SK-N-SH (cell line): ENCODE measurements around the gene IPO11. TPM values are rescaled to one million over a fixed set of nuclear protein-coding genes. Genes with fewer than 3 reads are reported as not detected.

Experiments used
- CTCF ChIA-PET: fragments of 300-600, 350-600 bp; formaldehyde crosslinking; extraction: SDS; loops from one replicate; lab custom pipeline; 2021; lab: Yijun Ruan, JAX
- POLR2A ChIA-PET: fragments of 350-600 bp; sonication (Branson Sonifier 250); formaldehyde crosslinking; extraction: SDS; loops from one replicate; lab custom pipeline; 2020; ENCODE audit warnings: antibody characterized with exemption, inconsistent platforms; lab: Yijun Ruan, JAX
- DNase-seq: peaks from one replicate; pipeline ENCODE4 v3.0.0; 2012
- H2AFZ ChIP-seq: fragments of 200-600 bp; sonication (generic); 2 replicates; pipeline ENCODE4 v1.8.1; 2016; ENCODE audit warnings: antibody characterized with exemption, mild to moderate bottlenecking, low read depth
- H3F3A ChIP-seq: fragments of 200-600 bp; sonication (generic); replicated peaks from 2 replicates; pipeline ENCODE3; 2016; ENCODE audit warnings: antibody characterized with exemption, mild to moderate bottlenecking; ENCODE audit not compliant: insufficient read depth
- H3K27ac ChIP-seq, 2 experiments: fragments of 200-500 bp in 1 of 2; fragments of 200-600 bp in 1 of 2; sonication (Bioruptor generic) in 1 of 2; sonication (generic), shearing (Covaris generic) in 1 of 2; 2 replicates each; pipeline versions ENCODE4 v1.5.1 to v1.6.1; 2014 to 2016; ENCODE audit warnings: low read depth in 2 of 2, inconsistent platforms in 1 of 2, low read length in 1 of 2, mild to moderate bottlenecking in 1 of 2, mixed read lengths in 1 of 2
- H3K27me3 ChIP-seq: fragments of 200-600 bp; sonication (generic), shearing (Covaris generic); 2 replicates; pipeline ENCODE4 v1.6.1; 2016; ENCODE audit warnings: mixed run types; ENCODE audit not compliant: insufficient read depth
- H3K36me3 ChIP-seq, 2 experiments: fragments of 200-500 bp in 1 of 2; fragments of 200-600 bp in 1 of 2; sonication (Bioruptor generic) in 1 of 2; sonication (generic) in 1 of 2; replicated peaks in 1 of 2; 2 replicates each; pipeline versions ENCODE3 to v1.5.1; 2014 to 2016; ENCODE audit warnings: low read length in 1 of 2, mild to moderate bottlenecking in 1 of 2; ENCODE audit not compliant: insufficient read depth in 2 of 2, control insufficient read depth in 1 of 2
- H3K4me1 ChIP-seq, 2 experiments: fragments of 200-500 bp in 1 of 2; fragments of 200-600 bp in 1 of 2; sonication (Bioruptor generic) in 1 of 2; sonication (generic), shearing (Covaris generic) in 1 of 2; 2 replicates each; pipeline versions ENCODE4 v1.5.1 to v1.6.1; 2014 to 2016; ENCODE audit warnings: low read depth in 1 of 2, low read length in 1 of 2, mixed run types in 1 of 2; ENCODE audit not compliant: insufficient read depth in 2 of 2, control insufficient read depth in 1 of 2
- H3K4me2 ChIP-seq: fragments of 200-600 bp; sonication (generic), shearing (Covaris generic); 2 replicates; pipeline ENCODE4 v1.6.1; 2017; ENCODE audit warnings: mixed run types
- H3K4me3 ChIP-seq, 2 experiments: fragments of 200-500 bp in 1 of 2; fragments of 200-600 bp in 1 of 2; sonication (Bioruptor generic) in 1 of 2; sonication (generic), shearing (Covaris generic) in 1 of 2; 2 replicates each; pipeline versions ENCODE4 v1.5.1 to v1.8.1; 2014 to 2016; ENCODE audit warnings: low read depth in 2 of 2, inconsistent platforms in 1 of 2, low read length in 1 of 2, mild to moderate bottlenecking in 1 of 2, mixed read lengths in 1 of 2, moderate library complexity in 1 of 2
- H3K79me2 ChIP-seq: fragments of 200-600 bp; sonication (generic); 2 replicates; pipeline ENCODE4 v1.8.1; 2017; ENCODE audit warnings: mild to moderate bottlenecking; ENCODE audit not compliant: insufficient read depth
- H3K9ac ChIP-seq: fragments of 200-600 bp; sonication (generic); 2 replicates; pipeline ENCODE4 v1.6.1; 2017; ENCODE audit warnings: mixed run types
- H3K9me2 ChIP-seq: fragments of 200-600 bp; sonication (generic); 2 replicates; pipeline ENCODE4 v1.6.1; 2017; ENCODE audit warnings: mixed run types
- H3K9me3 ChIP-seq: fragments of 200-600 bp; sonication (generic); 2 replicates; pipeline ENCODE4 v1.6.1; 2017; ENCODE audit warnings: mixed run types, mild to moderate bottlenecking, moderate library complexity
- H4K20me1 ChIP-seq: fragments of 200-600 bp; sonication (generic); 2 replicates; pipeline ENCODE4 v1.6.1; 2017; ENCODE audit warnings: mild to moderate bottlenecking, mixed run types; ENCODE audit not compliant: insufficient read depth
- CHD2 ChIP-seq: fragments of 150-350 bp; IDR thresholded peaks from 2 replicates; pipeline ENCODE4 v1.6.1; 2018; ENCODE audit warnings: low read length; ENCODE audit not compliant: partially characterized antibody
- ELF1 ChIP-seq: IDR thresholded peaks from 2 replicates; pipeline ENCODE4 v1.4.0; 2012
- EZH2phosphoT487 ChIP-seq: fragments of 200-600 bp; sonication (generic); IDR thresholded peaks from 2 replicates; pipeline ENCODE4 v1.6.1; 2017; ENCODE audit warnings: low read depth, mixed run types, mild to moderate bottlenecking, antibody characterized with exemption, moderate library complexity, borderline replicate concordance
- FOSL2 ChIP-seq: IDR thresholded peaks from 2 replicates; pipeline ENCODE4 v1.4.0; 2012; ENCODE audit warnings: low read depth, mild to moderate bottlenecking, moderate library complexity, borderline replicate concordance
- FOXJ3 ChIP-seq: sonication (generic); formaldehyde crosslinking; IDR thresholded peaks from 2 replicates; pipeline ENCODE4 v1.5.1; 2020; ENCODE audit warnings: mild to moderate bottlenecking, missing genetic modification reagents
- GABPA ChIP-seq: IDR thresholded peaks from 2 replicates; pipeline ENCODE4 v1.4.0; 2012; ENCODE audit warnings: low read depth, mild to moderate bottlenecking
- GATA2 ChIP-seq: sonication (generic); formaldehyde crosslinking; IDR thresholded peaks from 2 replicates; pipeline ENCODE4 v1.5.0; 2020; ENCODE audit warnings: mild to moderate bottlenecking, missing genetic modification reagents
- JUND ChIP-seq: IDR thresholded peaks from 2 replicates; pipeline ENCODE4 v1.4.0; 2012
- MEF2A ChIP-seq: IDR thresholded peaks from 2 replicates; pipeline ENCODE4 v1.4.0; 2012; ENCODE audit warnings: low read depth, borderline replicate concordance
- REST ChIP-seq: IDR thresholded peaks from 2 replicates; pipeline ENCODE4 v1.6.1; 2012; ENCODE audit warnings: mild to moderate bottlenecking, low read depth, low read length, moderate library complexity
- RXRA ChIP-seq: IDR thresholded peaks from 2 replicates; pipeline ENCODE4 v1.4.0; 2012; ENCODE audit warnings: low read depth, mild to moderate bottlenecking, borderline replicate concordance
- USF1 ChIP-seq: IDR thresholded peaks from 2 replicates; pipeline ENCODE4 v1.4.0; 2012; ENCODE audit warnings: low read depth, borderline replicate concordance
- YY1 ChIP-seq: IDR thresholded peaks from 2 replicates; pipeline ENCODE4 v1.4.0; 2012; ENCODE audit warnings: low read depth, mild to moderate bottlenecking
- ZBTB33 ChIP-seq: IDR thresholded peaks from 2 replicates; pipeline ENCODE4 v1.4.0; 2012; ENCODE audit warnings: low read depth, borderline replicate concordance
- WGBS: methylation state at CpG from one replicate; pipeline ENCODE4 v1.1.6; 2017; ENCODE audit warnings: low lambda C conversion rate; 5-methylcytosine and 5-hydroxymethylcytosine counted together
- polyA plus RNA-seq, 3 experiments: library from polyadenylated mRNA; depleted of rRNA; stranded (reverse); fragments of >200 nt; gene quantifications; 2 replicates each; pipeline ENCODE4 v1.2.3, GENCODE V29; 2012

IPO11 gene
- polyA plus RNA-seq, 1 of the 3 experiments (the other 2 are of a cell fraction): 8.1 TPM

GRCh38 chr5:62413711-62414110, 1.1 kb downstream of the IPO11 start:
- ChIA-PET POLR2A (interaction anchor here (2.6 kb wide), 1 partner anchor 10 kb away, joined by 29 read pairs; the partner anchor contains the start of gene DIMT1), CTCF (no interaction called here)
- no peaks in the 10 kb centered on the region for H4K20me1 ChIP-seq
- DNase-seq: no peak
- peak overlapping the region; percentile 86 for H3K9ac ChIP-seq
- H3K4me2 ChIP-seq: peak overlapping the region; percentile 77
- H2AFZ ChIP-seq: no peak overlapping the region
- no peaks in the 10 kb centered on the region for H3K27me3 ChIP-seq
- peaks cover under 1 to 2% of the 10 kb centered on the region in 2 experiments for H3K36me3 ChIP-seq
- no peaks in the 10 kb centered on the region for H3F3A ChIP-seq
- no peaks in the 10 kb centered on the region for H3K9me3 ChIP-seq
- peaks cover 0 to 4% of the 10 kb centered on the region in 2 experiments; a peak in 2 of 4 replicates for H3K4me1 ChIP-seq
- no peak overlapping the region for H3K27ac ChIP-seq
- no peaks in the 10 kb centered on the region for H3K9me2 ChIP-seq
- 50% methylated on average over 3 of the region's 3 CpGs for WGBS
- peaks cover 61% of the 10 kb centered on the region for H3K79me2 ChIP-seq
- H3K4me3 ChIP-seq: peak overlapping the region; percentile 76 to 93
- no peak for TF ChIP-seq GATA2 (CRISPR knock-in tag)
- TF ChIP-seq RXRA: no peak
- no peak for TF ChIP-seq MEF2A

- H3F3A ChIP-seq: no peaks in the 10 kb centered on the region
- no peaks in the 10 kb centered on the region for H3K27me3 ChIP-seq
- no peaks in the 10 kb centered on the region for H3K9me2 ChIP-seq
- 0 out of 2 replicates have a peak, but pooled peaks cover 5% of the 10 kb centered on the region for H4K20me1 ChIP-seq
- WGBS: 97% methylated on average over 4 of the region's 4 CpGs
- CTCF ChIA-PET: no interaction called here
- TF ChIP-seq ELF1: no peak
- TF ChIP-seq, all 33 proteins: peak for 0
- no peak for DNase-seq
- H3K4me3 ChIP-seq: no peak overlapping the region
- no peak overlapping the region for H3K27ac ChIP-seq
- H2AFZ ChIP-seq: no peak overlapping the region
- H3K9me3 ChIP-seq: no peaks in the 10 kb centered on the region
- peaks cover 100% of the 10 kb centered on the region for H3K79me2 ChIP-seq
- H3K36me3 ChIP-seq: peaks cover 3 to 5% of the 10 kb centered on the region in 2 experiments
- H3K4me2 ChIP-seq: no peak overlapping the region
- no peak overlapping the region for H3K9ac ChIP-seq
- H3K4me1 ChIP-seq: peaks cover 0 to under 1% of the 10 kb centered on the region in 2 experiments; a peak in 1 of 4 replicates
- POLR2A ChIA-PET: no interaction called here
These were observed 6.0 kb downstream of the IPO11 start for GRCh38 chr5:62418462-62419076.

GRCh38 chr5:62419609-62420008, 7.0 kb downstream of the IPO11 start:
- 83% methylated on average over 3 of the region's 3 CpGs for WGBS
- peaks cover 100% of the 10 kb centered on the region for H3K79me2 ChIP-seq
- no peak overlapping the region for H3K27ac ChIP-seq
- ChIA-PET CTCF (no interaction called here), POLR2A (no interaction called here)
- H3F3A ChIP-seq: no peaks in the 10 kb centered on the region
- no peaks in the 10 kb centered on the region for H3K27me3 ChIP-seq
- H3K4me1 ChIP-seq: no peaks in the 10 kb centered on the region
- H3K36me3 ChIP-seq: peaks cover 3 to 5% of the 10 kb centered on the region in 2 experiments
- H3K9ac ChIP-seq: no peak overlapping the region
- H2AFZ ChIP-seq: no peak overlapping the region
- no peak overlapping the region for H3K4me2 ChIP-seq
- no peaks in the 10 kb centered on the region for H3K9me3 ChIP-seq
- no peaks in the 10 kb centered on the region for H3K9me2 ChIP-seq
- H4K20me1 ChIP-seq: 0 out of 2 replicates have a peak, but pooled peaks cover 5% of the 10 kb centered on the region
- no peak for DNase-seq
- H3K4me3 ChIP-seq: no peak overlapping the region
- TF ChIP-seq JUND: no peak
- no peak for TF ChIP-seq FOSL2
- TF ChIP-seq USF1: no peak
- no peak for TF ChIP-seq CHD2
- TF ChIP-seq ZBTB33: no peak
- TF ChIP-seq GABPA: no peak
- no peak for TF ChIP-seq REST
- TF ChIP-seq EZH2phosphoT487: no peak
- TF ChIP-seq YY1: no peak
- no peak for TF ChIP-seq FOXJ3 (CRISPR knock-in tag)
